CD14-positive monocyte (primary cell): Measurements from ENCODE around the gene OR4D10. TPM values are rescaled to one million over a fixed set of nuclear protein-coding genes. Genes with fewer than 3 reads are reported as not detected.

Experiments used
- DNase-seq, 3 donors: peaks; one replicate each; pipeline ENCODE4 v3.0.0-alpha.2; 2011 to 2022
- H2AFZ ChIP-seq: 2 replicates; pipeline ENCODE4 v1.6.0; 2012; ENCODE audit warnings: mild to moderate bottlenecking, low read depth, low read length, inconsistent platforms; ENCODE audit not compliant: insufficient read depth, poor library complexity, severe bottlenecking
- H3K27ac ChIP-seq, 2 donors: 1 replicate in 1 of 2; 2 replicates in 1 of 2; pipeline ENCODE4 v1.5.1; 2012 to 2013; ENCODE audit warnings: low read length in 2 of 2, control low read depth in 1 of 2, inconsistent platforms in 1 of 2, low read depth in 1 of 2, mild to moderate bottlenecking in 1 of 2
- H3K27me3 ChIP-seq, 2 donors: one replicate each; pipeline versions ENCODE4 v1.6.0 to v1.6.1; 2011 to 2013; ENCODE audit warnings: low read length in 2 of 2; ENCODE audit not compliant: control insufficient read depth in 2 of 2, insufficient read depth in 2 of 2
- H3K36me3 ChIP-seq, 2 donors: replicated peaks in 1 of 2; 1 replicate in 1 of 2; 2 replicates in 1 of 2; pipeline versions ENCODE4 v1.5.1 to v1.6.1; 2012 to 2013; ENCODE audit warnings: low read length in 2 of 2, control low read depth in 1 of 2, inconsistent platforms in 1 of 2, mild to moderate bottlenecking in 1 of 2; ENCODE audit not compliant: insufficient read depth in 2 of 2, control insufficient read depth in 1 of 2
- H3K4me1 ChIP-seq, 2 donors: 1 replicate in 1 of 2; 2 replicates in 1 of 2; pipeline versions ENCODE4 v1.5.1 to v1.6.1; 2012 to 2013; ENCODE audit warnings: low read length in 2 of 2, control low read depth in 1 of 2, inconsistent platforms in 1 of 2, mild to moderate bottlenecking in 1 of 2, moderate library complexity in 1 of 2; ENCODE audit not compliant: insufficient read depth in 2 of 2, control insufficient read depth in 1 of 2
- H3K4me2 ChIP-seq: replicated peaks from 2 replicates; pipeline ENCODE3; 2012; ENCODE audit warnings: low read length, moderate library complexity, mild to moderate bottlenecking; ENCODE audit not compliant: poor library complexity, severe bottlenecking; ENCODE audit errors: extremely low read depth
- H3K4me3 ChIP-seq, 3 experiments: fragments of 200-600 bp in 1 of 3; sonication (generic) in 1 of 3; replicated peaks in 1 of 3; 1 replicate in 2 of 3; 2 replicates in 1 of 3; pipeline ENCODE4 v1.5.1; 2011 to 2013; ENCODE audit warnings: low read length in 3 of 3, mild to moderate bottlenecking in 3 of 3, control low read depth in 2 of 3, low read depth in 2 of 3, inconsistent platforms in 1 of 3, moderate library complexity in 1 of 3
- H3K79me2 ChIP-seq: 2 replicates; pipeline ENCODE4 v1.6.0; 2012; ENCODE audit warnings: mild to moderate bottlenecking, control low read depth, inconsistent platforms, low read length, moderate library complexity; ENCODE audit not compliant: insufficient read depth
- H3K9ac ChIP-seq: 2 replicates; pipeline ENCODE4 v1.6.0; 2017; ENCODE audit warnings: low read length, mild to moderate bottlenecking; ENCODE audit not compliant: insufficient read depth, poor library complexity, severe bottlenecking
- H3K9me3 ChIP-seq, 2 donors: replicated peaks in 1 of 2; 1 replicate in 1 of 2; 2 replicates in 1 of 2; pipeline versions ENCODE4 v1.5.1 to v1.6.1; 2012 to 2013; ENCODE audit warnings: low read length in 2 of 2, control low read depth in 1 of 2; ENCODE audit not compliant: control insufficient read depth in 1 of 2, insufficient read depth in 1 of 2
- H4K20me1 ChIP-seq: 2 replicates; pipeline ENCODE4 v1.6.0; 2012; ENCODE audit warnings: mild to moderate bottlenecking, low read length, control low read depth, moderate library complexity; ENCODE audit not compliant: insufficient read depth
- H3K27ac Mint-ChIP-seq, 7 donors: one replicate each; pipeline ENCODE4 v1.8.0; 2020; ENCODE audit warnings: mild to moderate bottlenecking in 7 of 7, mixed read lengths in 7 of 7, moderate library complexity in 6 of 7, inconsistent platforms in 2 of 7
- H3K27me3 Mint-ChIP-seq, 3 donors: one replicate each; pipeline ENCODE4 v1.8.0; 2021 to 2022; ENCODE audit warnings: low read depth in 3 of 3, mild to moderate bottlenecking in 3 of 3, mixed read lengths in 3 of 3, moderate library complexity in 3 of 3, inconsistent platforms in 1 of 3
- H3K36me3 Mint-ChIP-seq, 2 donors: one replicate each; pipeline ENCODE4 v1.8.0; 2020; ENCODE audit warnings: mixed read lengths in 2 of 2, inconsistent platforms in 1 of 2, mild to moderate bottlenecking in 1 of 2
- H3K4me1 Mint-ChIP-seq: one replicate; pipeline ENCODE4 v1.8.0; 2020; ENCODE audit warnings: mild to moderate bottlenecking, mixed read lengths
- H3K4me3 Mint-ChIP-seq, 2 donors: one replicate each; pipeline ENCODE4 v1.8.0; 2020; ENCODE audit warnings: mild to moderate bottlenecking in 2 of 2, mixed read lengths in 2 of 2, moderate library complexity in 1 of 2
- H3K9me3 Mint-ChIP-seq, 7 donors: one replicate each; pipeline ENCODE4 v1.8.0; 2020 to 2022; ENCODE audit warnings: mixed read lengths in 7 of 7, mild to moderate bottlenecking in 6 of 7, moderate library complexity in 6 of 7, inconsistent platforms in 2 of 7
- WGBS: methylation state at CpG from one replicate; pipeline ENCODE4 v1.1.5; 2013; ENCODE audit warnings: missing lambda C conversion rate; ENCODE audit not compliant: insufficient coverage; 5-methylcytosine and 5-hydroxymethylcytosine counted together
- intact Hi-C, 2 donors: fragments of 100-400 bp; cut with micrococcal nuclease; formaldehyde crosslinking; loops; one replicate each; pipeline versions ENCODE4 v1.15.0 to v1.15.1; 2023
- polyA plus RNA-seq, 3 donors: library from polyadenylated mRNA; depleted of rRNA in 1 of 3; unstranded in 2 of 3; stranded (reverse) in 1 of 3; fragments of 300-500 nt in 2 of 3; fragments of >200 nt in 1 of 3; fragmentation: Illumina TruSeq in 2 of 3; gene quantifications; 1 replicate in 2 of 3; 2 replicates in 1 of 3; pipeline ENCODE4 v1.2.3, GENCODE V29; 2012 to 2021
- TF ChIP-seq, protein P1 (sequence below): fragments of 200-600 bp; IDR thresholded peaks from one replicate; pipeline ENCODE4 v1.8.0; 2022; ENCODE audit warnings: antibody characterized with exemption, mild to moderate bottlenecking

Gene OR4D10
- polyA plus RNA-seq, 3 donors: not detected

DNA sequence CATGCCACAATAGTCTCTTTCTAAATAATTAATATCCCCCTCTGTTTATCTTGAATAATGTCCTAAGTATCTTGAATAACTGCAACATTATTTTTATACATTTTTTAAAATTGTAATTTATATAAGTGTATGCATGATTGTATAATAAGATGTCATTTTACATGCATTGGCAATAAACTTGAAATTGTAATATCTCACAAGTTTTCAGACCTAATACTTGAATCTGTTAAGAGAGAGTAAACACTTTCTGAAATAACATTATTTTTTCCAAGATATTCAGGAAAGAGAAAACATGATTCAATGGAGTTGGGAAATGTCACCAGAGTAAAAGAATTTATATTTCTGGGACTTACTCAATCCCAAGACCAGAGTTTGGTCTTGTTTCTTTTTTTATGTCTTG, 30.2 kb downstream of the OR4D10 start, which contains the start of gene OR4D11:
Gene OR4D11 (plus strand): TSS at position 301 of the 400 bp plus-strand sequence. CDS start 0 bp downstream, at position 301.
- H3K36me3 ChIP-seq: no peaks in the 10 kb centered on the region
- H2AFZ ChIP-seq: no peak within 1 kb of the TSS
- no peak for DNase-seq
- no peaks in the 10 kb centered on the region for H3K36me3 Mint-ChIP-seq
- TF ChIP-seq, protein P1, sequence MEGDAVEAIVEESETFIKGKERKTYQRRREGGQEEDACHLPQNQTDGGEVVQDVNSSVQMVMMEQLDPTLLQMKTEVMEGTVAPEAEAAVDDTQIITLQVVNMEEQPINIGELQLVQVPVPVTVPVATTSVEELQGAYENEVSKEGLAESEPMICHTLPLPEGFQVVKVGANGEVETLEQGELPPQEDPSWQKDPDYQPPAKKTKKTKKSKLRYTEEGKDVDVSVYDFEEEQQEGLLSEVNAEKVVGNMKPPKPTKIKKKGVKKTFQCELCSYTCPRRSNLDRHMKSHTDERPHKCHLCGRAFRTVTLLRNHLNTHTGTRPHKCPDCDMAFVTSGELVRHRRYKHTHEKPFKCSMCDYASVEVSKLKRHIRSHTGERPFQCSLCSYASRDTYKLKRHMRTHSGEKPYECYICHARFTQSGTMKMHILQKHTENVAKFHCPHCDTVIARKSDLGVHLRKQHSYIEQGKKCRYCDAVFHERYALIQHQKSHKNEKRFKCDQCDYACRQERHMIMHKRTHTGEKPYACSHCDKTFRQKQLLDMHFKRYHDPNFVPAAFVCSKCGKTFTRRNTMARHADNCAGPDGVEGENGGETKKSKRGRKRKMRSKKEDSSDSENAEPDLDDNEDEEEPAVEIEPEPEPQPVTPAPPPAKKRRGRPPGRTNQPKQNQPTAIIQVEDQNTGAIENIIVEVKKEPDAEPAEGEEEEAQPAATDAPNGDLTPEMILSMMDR: no peak
- no peak within 1 kb of the TSS for H3K27ac Mint-ChIP-seq
- no peaks in the 10 kb centered on the region for H3K4me1 Mint-ChIP-seq
- H3K4me3 ChIP-seq: no peak within 1 kb of the TSS
- no peak within 1 kb of the TSS for H3K4me3 Mint-ChIP-seq
- H3K4me1 ChIP-seq: no peaks in the 10 kb centered on the region
- H3K9me3 ChIP-seq: no peaks in the 10 kb centered on the region
- H3K9ac ChIP-seq: no peak within 1 kb of the TSS
- H3K9me3 Mint-ChIP-seq: peaks cover 0 to 6% (median 5%) of the 10 kb centered on the region in 7 donors
- no peaks in the 10 kb centered on the region for H3K27me3 ChIP-seq
- no peak within 1 kb of the TSS for H3K4me2 ChIP-seq
- no peaks in the 10 kb centered on the region for H4K20me1 ChIP-seq
- H3K27me3 Mint-ChIP-seq: peaks cover 0 to 1% (median 0%) of the 10 kb centered on the region in 3 donors
- no peaks in the 10 kb centered on the region for H3K79me2 ChIP-seq
- no peak within 1 kb of the TSS for H3K27ac ChIP-seq
- intact Hi-C loops: no loop called here

DNA sequence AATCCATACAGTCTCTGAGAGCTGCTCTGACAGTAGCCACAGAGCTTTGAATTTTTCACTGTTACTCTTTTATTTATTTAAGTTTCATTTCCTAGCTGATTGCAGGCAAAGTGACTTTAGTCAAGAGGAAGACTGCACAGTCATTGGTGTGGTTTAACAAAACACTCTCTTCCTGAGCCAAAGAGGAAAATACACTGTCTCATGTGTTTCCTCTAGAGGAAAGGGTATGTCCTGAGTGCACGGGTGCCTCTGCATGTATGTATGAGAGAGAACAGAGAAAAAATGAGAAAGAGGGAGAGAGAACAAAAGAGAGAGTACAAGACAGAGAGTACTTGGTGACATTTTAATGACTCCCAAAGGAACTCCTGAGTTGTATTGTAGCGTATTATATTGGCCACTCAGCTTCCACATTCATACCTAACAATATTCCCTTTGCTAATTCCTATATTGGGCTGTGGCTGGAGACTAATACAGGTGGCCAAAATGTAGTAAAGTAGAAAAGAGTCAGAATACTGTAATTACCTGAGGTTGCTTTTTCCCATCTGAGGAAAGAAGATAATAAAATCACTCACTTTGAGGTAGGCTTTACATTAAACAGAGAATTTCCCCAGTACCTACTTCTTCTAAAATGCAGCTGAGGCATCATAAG, 38.0 kb downstream of the OR4D10 start, which contains the start of gene OR4D9:
Gene OR4D9 (plus strand): TSS at position 599 of the 649 bp plus-strand sequence. CDS start 3,374 bp downstream, outside the sequence.
- no peaks in the 10 kb centered on the region for H3K36me3 ChIP-seq
- H2AFZ ChIP-seq: peak within 1 kb of the TSS; percentile 55
- Mint-ChIP-seq H3K9me3 (peaks cover 0 to 3% (median 0%) of the 10 kb centered on the region in 7 donors), H3K4me1 (peaks cover 34% of the 10 kb centered on the region), H3K4me3 (peak within 1 kb of the TSS; percentile 69 to 79), H3K27ac (peak within 1 kb of the TSS; percentile 73 to 90 (median 80)), H3K27me3 (peaks cover 0 to 3% (median 0%) of the 10 kb centered on the region in 3 donors), H3K36me3 (no peaks in the 10 kb centered on the region)
- peaks cover 30 to 35% of the 10 kb centered on the region in 2 donors for H3K4me1 ChIP-seq
- H3K9ac ChIP-seq: peak within 1 kb of the TSS; percentile 5
- peak within 1 kb of the TSS; percentile 11 to 59 (median 18) for H3K4me3 ChIP-seq
- intact Hi-C loops: no loop called here
- no CpG with 5 or more reads among the region's 2 CpGs for WGBS
- H4K20me1 ChIP-seq: no peaks in the 10 kb centered on the region
- H3K4me2 ChIP-seq: peak within 1 kb of the TSS; percentile 61
- peak within 1 kb of the TSS; percentile 53 to 76 for H3K27ac ChIP-seq
- no peaks in the 10 kb centered on the region for H3K27me3 ChIP-seq
- TF ChIP-seq, protein P1: no peak
- H3K9me3 ChIP-seq: no peaks in the 10 kb centered on the region
- peak; percentile 29 to 46 (median 34) for DNase-seq
- H3K79me2 ChIP-seq: no peaks in the 10 kb centered on the region
